ENCODE data around the gene IFIT3.

Gene IFIT3

DNA sequence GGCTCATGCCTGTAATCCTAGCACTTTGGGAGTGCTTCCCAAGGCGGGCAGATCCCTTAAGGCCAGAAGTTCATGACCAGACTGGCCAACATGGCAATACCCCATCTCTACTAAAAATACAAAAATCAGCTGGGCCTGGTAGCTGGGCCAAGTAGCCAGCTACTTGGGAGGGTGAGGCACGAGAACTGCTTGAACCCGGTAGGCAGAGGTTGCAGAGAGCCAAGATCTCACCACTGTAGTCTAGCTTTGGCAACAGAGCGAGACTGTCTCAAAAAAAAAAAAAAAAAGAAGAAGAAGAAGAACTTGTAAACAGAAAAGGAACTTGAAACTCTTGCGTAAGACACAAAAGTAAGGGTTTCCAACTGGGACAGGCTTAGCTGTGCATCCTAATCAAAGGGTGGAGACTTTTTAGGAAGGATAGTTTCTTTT lies 31.6 kb upstream of the IFIT3 start:
- Histone ChIP-seq H3K36me3 (ENCODE audit: insufficient read depth, low read length) (no peaks in the 10 kb centered on the region), H3K4me1 (ENCODE audit: insufficient read depth, low read length) (no peaks in the 10 kb centered on the region), H3K9me3 (ENCODE audit: low read length) (no peaks in the 10 kb centered on the region), H2AFZ (ENCODE audit: low read depth, low read length) (no peak overlapping the region), H3K4me3 (ENCODE audit: low read length) (no peak overlapping the region), H3K27me3 (ENCODE audit: insufficient read depth, low read length) (no peaks in the 10 kb centered on the region)

DNA sequence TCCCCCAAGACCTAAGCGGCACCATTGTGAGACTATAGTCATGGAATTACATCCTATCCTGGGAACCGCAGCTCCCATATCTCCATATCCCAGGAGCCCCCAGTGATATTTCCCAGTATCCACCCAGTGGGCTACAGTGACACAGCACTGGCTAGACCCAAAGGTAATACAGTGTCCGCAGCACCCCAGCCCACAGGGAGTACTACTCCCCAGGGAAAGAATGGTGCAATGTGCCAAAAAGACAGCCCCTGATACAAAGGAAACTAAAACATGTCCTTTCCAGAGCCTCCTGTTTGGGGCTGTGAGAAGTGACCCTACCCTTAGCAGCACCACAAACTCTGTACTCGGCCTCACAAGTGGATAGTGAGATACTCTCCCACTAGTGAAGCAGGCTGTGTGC lies 30.4 kb upstream of the IFIT3 start:
- Histone ChIP-seq H3K4me1 (ENCODE audit: insufficient read depth, low read length) (no peaks in the 10 kb centered on the region), H3K4me3 (ENCODE audit: low read length) (no peak overlapping the region), H3K27me3 (ENCODE audit: insufficient read depth, low read length) (no peaks in the 10 kb centered on the region), H3K9me3 (ENCODE audit: low read length) (no peaks in the 10 kb centered on the region), H2AFZ (ENCODE audit: low read depth, low read length) (no peak overlapping the region), H3K36me3 (ENCODE audit: insufficient read depth, low read length) (no peaks in the 10 kb centered on the region)

DNA sequence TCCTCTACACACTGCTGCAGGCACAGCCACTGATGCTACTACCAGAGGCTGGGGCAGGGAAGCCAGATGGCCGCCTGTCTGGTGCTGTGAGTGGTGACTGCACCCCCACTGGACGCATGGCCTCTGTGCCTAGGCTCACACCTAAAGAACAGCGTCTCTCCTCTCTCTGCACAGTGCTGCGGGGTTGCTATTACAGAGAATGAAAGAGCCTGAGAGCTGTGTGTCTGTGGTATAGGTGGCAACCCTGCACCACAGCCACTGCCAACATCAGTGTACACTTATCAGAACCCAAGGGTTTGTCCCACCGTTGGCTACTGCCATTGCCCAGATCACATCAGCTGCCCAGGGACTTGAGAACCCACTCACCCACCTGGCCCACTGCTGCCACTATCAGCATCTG lies 30.0 kb upstream of the IFIT3 start:
- Histone ChIP-seq H3K36me3 (ENCODE audit: insufficient read depth, low read length) (no peaks in the 10 kb centered on the region), H3K4me1 (ENCODE audit: insufficient read depth, low read length) (no peaks in the 10 kb centered on the region), H2AFZ (ENCODE audit: low read depth, low read length) (no peak overlapping the region), H3K4me3 (ENCODE audit: low read length) (no peak overlapping the region), H3K27me3 (ENCODE audit: insufficient read depth, low read length) (no peaks in the 10 kb centered on the region), H3K9me3 (ENCODE audit: low read length) (no peaks in the 10 kb centered on the region)

DNA sequence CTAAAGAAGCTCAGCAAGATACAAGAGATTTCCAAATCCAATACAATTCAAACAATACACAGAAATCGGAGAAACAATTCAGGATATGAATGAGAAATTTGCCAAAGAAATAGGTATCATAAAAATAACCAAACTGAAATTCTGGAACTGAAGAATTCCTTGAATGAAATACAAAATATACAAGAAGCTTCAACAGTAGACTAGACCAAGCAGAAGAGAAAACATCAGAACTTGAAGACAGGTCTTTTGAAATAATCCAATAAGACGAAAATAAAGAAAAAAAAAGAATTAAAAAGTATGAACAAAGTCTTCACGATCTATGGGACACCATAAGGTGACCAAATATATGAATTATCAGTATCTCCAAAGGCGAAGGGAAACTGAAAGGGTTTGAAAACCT lies 28.8 kb upstream of the IFIT3 start:
- no peaks in the 10 kb centered on the region for H3K4me1 ChIP-seq (ENCODE audit: insufficient read depth, low read length)
- no peaks in the 10 kb centered on the region for H3K9me3 ChIP-seq (ENCODE audit: low read length)

DNA sequence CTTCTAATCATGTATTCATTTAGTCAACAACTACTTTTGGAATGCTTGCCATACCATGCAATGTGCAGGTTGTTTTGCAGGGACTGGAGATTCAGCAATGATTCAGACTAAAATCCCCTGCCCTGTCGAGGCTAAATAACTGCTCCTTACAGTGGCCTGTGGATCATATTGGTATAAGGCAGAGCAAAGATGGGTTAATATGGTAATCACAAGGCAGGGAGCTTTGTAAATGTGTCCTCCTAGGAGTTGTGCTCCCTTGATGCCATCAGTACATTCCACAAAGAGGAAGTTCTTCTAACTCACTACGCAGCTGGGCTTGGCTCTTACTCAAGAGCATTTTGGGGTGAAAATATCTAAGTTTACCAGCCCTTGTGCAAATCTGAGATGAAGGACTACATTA lies 26.6 kb upstream of the IFIT3 start:
- no peaks in the 10 kb centered on the region for H3K9me3 ChIP-seq (ENCODE audit: low read length)
- no peaks in the 10 kb centered on the region for H3K36me3 ChIP-seq (ENCODE audit: insufficient read depth, low read length)
- H3K27me3 ChIP-seq (ENCODE audit: insufficient read depth, low read length) = no peaks in the 10 kb centered on the region
- H3K4me1 ChIP-seq (ENCODE audit: insufficient read depth, low read length) = peaks cover 3% of the 10 kb centered on the region
- no peak overlapping the region for H3K4me3 ChIP-seq (ENCODE audit: low read length)
- no peak overlapping the region for H2AFZ ChIP-seq (ENCODE audit: low read depth, low read length)

More for the DNA sequence above, 28.8 kb upstream of the IFIT3 start:
- no peaks in the 10 kb centered on the region for H3K27me3 ChIP-seq (ENCODE audit: insufficient read depth, low read length)
- H3K4me3 ChIP-seq (ENCODE audit: low read length) = no peak overlapping the region
- H3K36me3 ChIP-seq (ENCODE audit: insufficient read depth, low read length) = no peaks in the 10 kb centered on the region
- no peak overlapping the region for H2AFZ ChIP-seq (ENCODE audit: low read depth, low read length)

DNA sequence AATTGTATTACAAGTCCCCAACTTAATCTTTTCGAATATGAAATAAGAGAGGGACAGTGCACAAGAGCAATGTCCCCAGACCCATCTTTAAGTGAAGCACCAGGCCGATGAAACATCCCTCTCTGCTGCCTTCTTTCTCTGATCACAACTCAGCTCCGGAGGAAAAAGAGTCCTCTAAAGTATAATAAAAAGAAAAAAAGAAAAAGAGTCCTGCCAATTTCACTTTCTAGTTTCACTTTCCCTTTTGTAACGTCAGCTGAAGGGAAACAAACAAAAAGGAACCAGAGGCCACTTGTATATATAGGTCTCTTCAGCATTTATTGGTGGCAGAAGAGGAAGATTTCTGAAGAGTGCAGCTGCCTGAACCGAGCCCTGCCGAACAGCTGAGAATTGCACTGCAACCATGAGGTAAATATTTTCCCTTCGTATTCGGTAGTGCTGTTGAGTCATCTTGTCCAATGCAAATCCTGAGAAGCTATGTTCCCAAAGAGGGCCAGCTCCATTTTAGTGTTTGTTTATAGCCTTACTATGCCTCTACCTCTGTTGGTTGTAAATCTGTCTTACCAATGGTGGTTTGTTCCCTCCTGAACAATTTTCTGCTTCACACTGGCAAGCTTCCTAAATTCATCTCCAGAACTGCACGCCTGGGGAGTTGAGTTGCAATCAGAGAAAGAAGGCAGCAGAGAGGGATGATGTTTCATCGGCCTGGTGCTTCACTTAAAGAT lies 25.9 kb upstream of the IFIT3 start, which contains the start of gene IFIT2:
TSS of gene IFIT2 (plus strand) at position 326 of the 725 bp plus-strand sequence. CDS start at position 404, 78 bp downstream.
- Histone ChIP-seq H3K27me3 (ENCODE audit: insufficient read depth, low read length) (no peaks in the 10 kb centered on the region), H3K9me3 (ENCODE audit: low read length) (no peaks in the 10 kb centered on the region), H2AFZ (ENCODE audit: low read depth, low read length) (peak within 1 kb of the TSS; percentile 5), H3K4me3 (ENCODE audit: low read length) (no peak within 1 kb of the TSS), H3K36me3 (ENCODE audit: insufficient read depth, low read length) (no peaks in the 10 kb centered on the region), H3K4me1 (ENCODE audit: insufficient read depth, low read length) (peaks cover 3% of the 10 kb centered on the region)

DNA sequence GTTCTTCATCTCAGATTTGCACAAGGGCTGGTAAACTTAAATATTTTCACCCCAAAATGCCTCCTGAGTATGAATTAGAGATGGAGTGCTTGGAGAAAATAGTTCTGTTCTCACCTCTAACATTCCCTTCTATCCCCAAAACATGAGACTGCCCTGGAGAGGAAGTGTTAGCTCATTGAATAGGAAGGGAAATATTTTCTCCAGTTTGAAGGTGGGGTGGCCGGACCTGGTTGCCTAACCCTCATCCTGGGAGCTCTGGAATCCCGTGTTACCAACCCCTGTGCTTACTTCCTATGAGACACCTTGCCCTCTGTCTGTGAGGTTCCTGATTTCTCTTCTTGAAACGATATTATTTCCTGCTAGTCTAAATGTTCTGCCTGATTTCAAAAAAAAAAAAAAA lies 25.2 kb upstream of the IFIT3 start:
- no peak overlapping the region for H2AFZ ChIP-seq (ENCODE audit: low read depth, low read length)
- no peak overlapping the region for H3K4me3 ChIP-seq (ENCODE audit: low read length)
- H3K4me1 ChIP-seq (ENCODE audit: insufficient read depth, low read length) = peaks cover 3% of the 10 kb centered on the region
- H3K36me3 ChIP-seq (ENCODE audit: insufficient read depth, low read length) = no peaks in the 10 kb centered on the region
- H3K9me3 ChIP-seq (ENCODE audit: low read length) = no peaks in the 10 kb centered on the region
- no peaks in the 10 kb centered on the region for H3K27me3 ChIP-seq (ENCODE audit: insufficient read depth, low read length)

DNA sequence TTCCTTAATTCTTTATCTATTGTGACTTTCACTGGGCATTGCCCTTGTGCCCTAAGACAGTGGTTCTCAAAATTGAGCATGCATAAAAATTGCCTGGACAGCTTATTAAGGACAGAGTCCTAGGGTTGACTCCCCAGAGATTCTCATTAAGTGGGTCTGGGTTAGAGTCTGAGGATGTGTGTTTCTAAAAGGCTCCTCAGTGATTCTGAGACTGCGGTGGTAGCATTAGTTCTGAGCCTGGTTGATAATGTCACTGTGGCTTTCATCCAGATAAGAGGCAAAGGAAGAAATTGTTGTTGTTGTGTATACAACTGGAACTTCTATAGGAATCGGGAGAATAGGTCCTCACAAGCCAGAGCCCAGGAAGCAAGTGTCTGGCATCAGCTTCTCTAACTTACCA lies 24.6 kb upstream of the IFIT3 start:
- no peaks in the 10 kb centered on the region for H3K27me3 ChIP-seq (ENCODE audit: insufficient read depth, low read length)
- H2AFZ ChIP-seq (ENCODE audit: low read depth, low read length) = no peak overlapping the region
- peaks cover 3% of the 10 kb centered on the region for H3K4me1 ChIP-seq (ENCODE audit: insufficient read depth, low read length)
- no peaks in the 10 kb centered on the region for H3K9me3 ChIP-seq (ENCODE audit: low read length)
- H3K36me3 ChIP-seq (ENCODE audit: insufficient read depth, low read length) = no peaks in the 10 kb centered on the region
- H3K4me3 ChIP-seq (ENCODE audit: low read length) = no peak overlapping the region

DNA sequence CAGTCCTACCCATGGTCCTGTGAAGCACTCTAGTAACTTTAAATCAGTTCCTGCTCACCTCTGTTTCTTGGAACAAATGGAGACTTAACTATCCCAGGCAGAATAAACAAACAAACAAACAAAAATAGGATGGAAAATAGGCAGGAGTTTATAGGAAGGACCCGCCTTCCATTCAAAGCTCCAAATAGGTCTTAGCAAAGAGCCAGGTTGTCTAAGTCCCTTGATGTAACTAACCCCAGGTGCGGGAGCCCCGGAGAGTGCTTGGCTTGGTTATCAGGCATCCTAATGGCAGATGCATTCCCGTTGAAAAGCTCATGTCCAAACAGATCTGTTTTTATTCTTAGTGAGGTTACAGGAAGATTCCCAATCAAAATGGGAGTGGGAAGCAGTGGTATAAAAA lies 23.8 kb upstream of the IFIT3 start:
- Histone ChIP-seq H3K36me3 (ENCODE audit: insufficient read depth, low read length) (no peaks in the 10 kb centered on the region), H3K4me3 (ENCODE audit: low read length) (no peak overlapping the region), H3K27me3 (ENCODE audit: insufficient read depth, low read length) (no peaks in the 10 kb centered on the region), H2AFZ (ENCODE audit: low read depth, low read length) (no peak overlapping the region), H3K4me1 (ENCODE audit: insufficient read depth, low read length) (peaks cover 3% of the 10 kb centered on the region), H3K9me3 (ENCODE audit: low read length) (no peaks in the 10 kb centered on the region)

DNA sequence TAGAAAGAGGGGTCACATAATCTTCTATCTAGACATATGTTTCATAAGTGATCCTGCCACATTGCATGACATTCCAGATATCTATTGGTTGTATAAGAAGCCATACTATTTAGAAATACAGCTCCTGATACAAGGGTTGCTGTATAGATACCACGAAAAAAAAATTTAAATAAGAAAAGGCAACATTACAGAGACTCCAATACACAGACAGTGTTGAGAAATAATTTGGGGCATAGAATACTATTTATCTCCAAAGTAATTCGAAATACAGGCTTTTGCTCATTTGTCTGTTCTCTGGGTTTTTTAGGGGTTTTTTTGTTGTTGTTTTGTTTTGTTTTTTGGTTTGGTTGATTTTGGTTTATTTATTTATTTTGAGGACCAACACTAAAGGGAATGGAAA lies 23.4 kb upstream of the IFIT3 start:
- H3K27me3 ChIP-seq (ENCODE audit: insufficient read depth, low read length) = no peaks in the 10 kb centered on the region
- H3K4me1 ChIP-seq (ENCODE audit: insufficient read depth, low read length) = peaks cover 3% of the 10 kb centered on the region
- H3K36me3 ChIP-seq (ENCODE audit: insufficient read depth, low read length) = no peaks in the 10 kb centered on the region
- H2AFZ ChIP-seq (ENCODE audit: low read depth, low read length) = no peak overlapping the region
- H3K9me3 ChIP-seq (ENCODE audit: low read length) = no peaks in the 10 kb centered on the region
- no peak overlapping the region for H3K4me3 ChIP-seq (ENCODE audit: low read length)

DNA sequence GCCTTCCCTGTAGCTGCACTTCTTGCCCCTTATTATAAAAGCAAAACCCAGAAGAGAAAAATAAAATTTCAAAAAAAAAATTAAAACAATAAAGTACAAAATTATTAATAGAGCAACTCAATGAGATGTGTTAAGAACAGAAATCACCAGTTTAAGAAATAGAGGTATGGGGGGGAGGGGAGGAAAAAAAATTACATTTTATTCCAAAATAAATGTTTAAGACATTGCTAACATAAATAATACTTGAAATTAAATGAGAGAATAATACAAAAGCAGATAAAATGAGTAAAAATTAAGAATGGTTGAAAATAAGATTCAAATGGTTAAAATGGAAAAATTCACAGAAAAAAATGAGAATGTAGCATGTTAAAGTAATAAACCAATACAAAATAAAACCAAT lies 22.9 kb upstream of the IFIT3 start:
- H3K4me1 ChIP-seq (ENCODE audit: insufficient read depth, low read length) = peaks cover 3% of the 10 kb centered on the region

DNA sequence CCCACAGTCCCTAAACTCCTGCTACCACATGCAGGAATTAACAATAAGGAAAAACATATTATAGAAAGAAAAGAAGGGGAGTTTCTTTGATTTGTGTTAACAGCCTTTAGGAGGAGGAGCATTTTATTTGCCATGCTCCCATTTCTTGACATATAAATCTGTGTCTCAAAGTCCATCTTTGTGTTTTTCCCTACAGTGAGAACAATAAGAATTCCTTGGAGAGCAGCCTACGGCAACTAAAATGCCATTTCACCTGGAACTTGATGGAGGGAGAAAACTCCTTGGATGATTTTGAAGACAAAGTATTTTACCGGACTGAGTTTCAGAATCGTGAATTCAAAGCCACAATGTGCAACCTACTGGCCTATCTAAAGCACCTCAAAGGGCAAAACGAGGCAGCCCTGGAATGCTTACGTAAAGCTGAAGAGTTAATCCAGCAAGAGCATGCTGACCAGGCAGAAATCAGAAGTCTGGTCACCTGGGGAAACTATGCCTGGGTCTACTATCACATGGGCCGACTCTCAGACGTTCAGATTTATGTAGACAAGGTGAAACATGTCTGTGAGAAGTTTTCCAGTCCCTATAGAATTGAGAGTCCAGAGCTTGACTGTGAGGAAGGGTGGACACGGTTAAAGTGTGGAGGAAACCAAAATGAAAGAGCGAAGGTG lies 21.9 kb upstream of the IFIT3 start:
- H2AFZ ChIP-seq (ENCODE audit: low read depth, low read length) = no peak overlapping the region
- H3K4me1 ChIP-seq (ENCODE audit: insufficient read depth, low read length) = peaks cover 3% of the 10 kb centered on the region
- H3K9me3 ChIP-seq (ENCODE audit: low read length) = no peaks in the 10 kb centered on the region
- H3K4me3 ChIP-seq (ENCODE audit: low read length) = no peak overlapping the region
- no peaks in the 10 kb centered on the region for H3K36me3 ChIP-seq (ENCODE audit: insufficient read depth, low read length)
- no peaks in the 10 kb centered on the region for H3K27me3 ChIP-seq (ENCODE audit: insufficient read depth, low read length)

More for the DNA sequence above, 22.9 kb upstream of the IFIT3 start:
- no peaks in the 10 kb centered on the region for H3K36me3 ChIP-seq (ENCODE audit: insufficient read depth, low read length)
- H3K4me3 ChIP-seq (ENCODE audit: low read length) = no peak overlapping the region
- no peaks in the 10 kb centered on the region for H3K27me3 ChIP-seq (ENCODE audit: insufficient read depth, low read length)
- no peak overlapping the region for H2AFZ ChIP-seq (ENCODE audit: low read depth, low read length)
- H3K9me3 ChIP-seq (ENCODE audit: low read length) = no peaks in the 10 kb centered on the region

DNA sequence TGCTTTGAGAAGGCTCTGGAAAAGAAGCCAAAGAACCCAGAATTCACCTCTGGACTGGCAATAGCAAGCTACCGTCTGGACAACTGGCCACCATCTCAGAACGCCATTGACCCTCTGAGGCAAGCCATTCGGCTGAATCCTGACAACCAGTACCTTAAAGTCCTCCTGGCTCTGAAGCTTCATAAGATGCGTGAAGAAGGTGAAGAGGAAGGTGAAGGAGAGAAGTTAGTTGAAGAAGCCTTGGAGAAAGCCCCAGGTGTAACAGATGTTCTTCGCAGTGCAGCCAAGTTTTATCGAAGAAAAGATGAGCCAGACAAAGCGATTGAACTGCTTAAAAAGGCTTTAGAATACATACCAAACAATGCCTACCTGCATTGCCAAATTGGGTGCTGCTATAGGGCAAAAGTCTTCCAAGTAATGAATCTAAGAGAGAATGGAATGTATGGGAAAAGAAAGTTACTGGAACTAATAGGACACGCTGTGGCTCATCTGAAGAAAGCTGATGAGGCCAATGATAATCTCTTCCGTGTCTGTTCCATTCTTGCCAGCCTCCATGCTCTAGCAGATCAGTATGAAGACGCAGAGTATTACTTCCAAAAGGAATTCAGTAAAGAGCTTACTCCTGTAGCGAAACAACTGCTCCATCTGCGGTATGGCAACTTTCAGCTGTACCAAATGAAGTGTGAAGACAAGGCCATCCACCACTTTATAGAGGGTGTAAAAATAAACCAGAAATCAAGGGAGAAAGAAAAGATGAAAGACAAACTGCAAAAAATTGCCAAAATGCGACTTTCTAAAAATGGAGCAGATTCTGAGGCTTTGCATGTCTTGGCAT lies 21.1 kb upstream of the IFIT3 start:
- H3K36me3 ChIP-seq (ENCODE audit: insufficient read depth, low read length) = no peaks in the 10 kb centered on the region
- peaks cover 3% of the 10 kb centered on the region for H3K4me1 ChIP-seq (ENCODE audit: insufficient read depth, low read length)
- H3K27me3 ChIP-seq (ENCODE audit: insufficient read depth, low read length) = no peaks in the 10 kb centered on the region
- no peak overlapping the region for H3K4me3 ChIP-seq (ENCODE audit: low read length)
- H2AFZ ChIP-seq (ENCODE audit: low read depth, low read length) = no peak overlapping the region
- no peaks in the 10 kb centered on the region for H3K9me3 ChIP-seq (ENCODE audit: low read length)
